NCI-H774 (cell line): ENCODE data around the gene GLT1D1.

Source experiments
- DNase-seq: peaks from one replicate; lab custom pipeline; 2025; lab: John Stamatoyannopoulos, UW

GLT1D1 gene

DNA sequence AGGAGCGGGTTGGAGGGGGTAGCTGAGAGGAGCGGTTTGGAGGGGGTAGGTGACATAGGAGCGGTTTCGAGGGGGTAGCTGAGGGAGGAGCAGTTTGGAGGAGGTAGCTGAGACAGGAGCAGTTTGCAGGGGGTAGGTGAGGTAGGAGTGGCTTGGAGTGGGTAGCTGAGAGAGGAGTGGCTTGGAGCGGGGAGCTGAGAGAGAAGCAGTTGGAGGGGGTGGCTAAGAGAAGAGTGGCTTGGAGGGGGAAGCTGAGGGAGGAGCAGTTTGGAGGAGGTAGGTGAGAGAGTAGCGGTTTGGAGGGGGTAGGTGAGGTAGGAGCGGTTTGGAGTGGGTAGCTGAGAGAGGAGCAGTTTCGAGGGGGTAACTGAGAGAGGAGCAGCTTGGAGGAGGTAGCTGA is 152.1 kb downstream of the GLT1D1 start:
- no peak for DNase-seq

DNA sequence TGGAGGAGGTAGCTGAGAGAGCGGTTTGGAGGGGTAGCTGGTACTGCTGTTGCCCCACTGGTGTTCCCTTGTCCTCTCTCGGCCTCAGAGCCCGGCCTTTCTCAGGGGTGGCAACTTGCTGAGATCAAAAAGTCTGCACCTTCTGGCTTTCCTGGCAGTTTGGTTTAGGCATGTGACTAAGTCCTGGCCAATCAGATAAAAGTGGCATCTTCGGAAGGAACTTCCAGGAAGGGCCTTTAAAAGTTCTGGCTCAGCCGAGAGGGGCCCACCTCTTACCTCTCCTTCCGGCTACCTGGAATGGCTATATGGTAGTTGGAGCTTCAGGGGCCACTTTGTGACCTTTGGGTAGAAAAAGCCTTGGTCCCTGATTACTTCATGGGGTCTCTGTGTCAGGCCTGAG is 152.6 kb downstream of the GLT1D1 start:
- no peak for DNase-seq

DNA sequence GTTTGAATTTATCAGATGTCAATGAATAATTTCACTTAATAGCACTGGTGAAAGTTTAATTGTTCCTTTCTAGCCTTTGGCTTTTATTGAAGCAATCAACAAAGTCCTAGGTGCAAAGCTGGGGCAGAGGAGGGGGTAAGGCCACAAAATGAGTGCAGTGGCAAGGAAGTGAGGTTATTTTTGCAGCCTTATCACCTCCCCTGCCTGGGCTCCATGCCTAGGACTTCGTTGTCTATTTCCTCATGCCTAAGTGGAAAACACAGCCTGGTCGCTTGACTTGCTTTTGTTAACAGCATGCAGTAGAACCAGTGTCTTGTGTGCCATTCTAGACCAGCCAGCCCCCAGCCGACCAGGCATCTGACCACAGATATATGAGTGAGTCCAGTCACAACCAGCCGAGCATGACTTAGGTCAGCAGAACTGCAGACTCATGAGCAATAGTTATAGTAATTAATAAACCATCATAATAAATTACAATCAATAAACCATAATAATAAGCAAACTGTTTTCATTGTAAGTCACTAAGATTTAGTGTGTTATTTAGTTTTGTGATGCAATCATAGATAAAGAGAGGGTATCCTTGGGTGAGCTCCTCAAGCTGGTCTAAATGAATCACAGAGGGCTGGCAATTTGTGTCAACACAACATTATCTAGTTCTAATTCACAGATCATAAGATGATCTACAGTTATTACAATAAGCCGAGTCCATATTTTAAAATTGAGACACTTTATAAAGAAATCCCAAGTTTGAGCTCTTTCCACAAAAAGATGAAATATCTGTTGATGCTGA is 156.8 kb downstream of the GLT1D1 start:
- DNase-seq, result no peak

DNA sequence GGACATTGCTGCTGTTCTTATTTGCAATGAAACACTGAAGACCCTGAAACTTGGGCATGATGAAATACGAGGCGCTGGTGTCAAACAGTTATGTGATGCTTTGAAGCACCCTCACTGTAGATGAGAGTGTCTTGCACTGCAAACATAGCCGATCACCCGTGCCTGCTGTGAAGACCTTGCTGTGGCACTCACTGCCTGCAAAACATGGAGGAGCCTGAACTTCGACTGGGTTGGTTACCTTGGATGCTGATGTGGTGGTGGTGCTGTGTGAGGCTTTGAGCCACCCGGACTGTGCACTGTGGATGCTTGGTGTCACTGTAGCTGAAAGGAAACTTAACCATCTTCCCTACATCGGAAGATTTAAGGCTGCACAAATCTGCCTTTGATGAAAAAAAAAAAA is 162.9 kb downstream of the GLT1D1 start:
- DNase-seq, result no peak

DNA sequence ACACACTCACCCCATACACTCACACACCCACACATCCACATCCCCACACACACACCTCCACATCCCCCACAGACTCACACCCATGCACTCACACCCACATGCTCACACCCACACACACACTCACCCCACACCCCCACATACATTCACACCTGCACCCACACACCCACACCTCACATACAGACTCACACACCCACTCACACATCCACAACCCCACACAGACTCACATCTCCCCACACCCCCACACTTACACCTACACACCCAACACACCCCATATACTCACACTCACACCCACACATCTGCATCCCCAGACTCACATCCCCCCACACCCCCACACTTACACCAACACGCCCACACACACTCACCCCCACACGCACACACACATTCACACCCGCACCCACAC is 171.8 kb downstream of the GLT1D1 start:
- DNase-seq, result no peak

DNA sequence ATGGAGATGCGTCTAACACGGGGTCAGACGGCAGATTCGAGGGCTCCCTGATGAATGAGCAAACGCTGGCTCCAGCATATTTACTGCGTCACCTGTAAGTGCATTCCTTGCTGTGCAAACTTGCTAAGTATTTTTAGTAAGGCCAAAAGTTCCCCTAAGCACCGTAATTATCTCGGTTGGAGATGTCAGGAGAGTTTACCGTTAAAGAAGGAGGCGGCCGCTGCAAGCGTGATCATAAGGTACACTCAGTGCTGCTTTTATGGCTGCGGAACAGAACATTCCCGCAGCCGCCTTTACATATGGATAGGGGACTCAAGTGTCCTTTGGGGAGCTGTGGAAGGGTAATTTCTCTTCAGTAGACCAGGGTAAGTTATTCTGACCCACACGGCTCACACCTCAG is 175.6 kb downstream of the GLT1D1 start:
- DNase-seq, result peak; percentile 6
